Gastrocnemius medialis (tissue), 4 donors: Measurements from ENCODE around the gene PARN. TPM values are rescaled to one million over a fixed set of nuclear protein-coding genes. Genes with fewer than 3 reads are reported as not detected.

ENCODE experiments used
- ATAC-seq, 2 donors: fragments of 150-250 bp; one replicate each; pipeline ENCODE4 v1.9.1; 2016
- DNase-seq, 2 donors: peaks; one replicate each; pipeline ENCODE4 v3.0.0-alpha.2; 2019
- H3K27ac ChIP-seq, 4 donors: fragments of 200-600 bp; sonication (generic); 1 replicate in 1 of 4; 2 replicates in 3 of 4; pipeline ENCODE4 v1.5.1; 2016 to 2018; ENCODE audit warnings: mild to moderate bottlenecking in 2 of 4, moderate library complexity in 1 of 4
- H3K27me3 ChIP-seq, 3 donors: fragments of 200-600 bp; sonication (generic) in 2 of 3; 1 replicate in 1 of 3; 2 replicates in 2 of 3; pipeline versions ENCODE4 v1.5.1 to v1.6.0; 2016 to 2019; ENCODE audit warnings: mild to moderate bottlenecking in 1 of 3, moderate library complexity in 1 of 3
- H3K36me3 ChIP-seq, 2 donors: fragments of 200-600 bp; sonication (generic) in 1 of 2; one replicate each; pipeline ENCODE4 v1.5.1; 2017 to 2018
- H3K4me1 ChIP-seq, 2 donors: fragments of 200-600 bp; sonication (generic) in 1 of 2; one replicate each; pipeline ENCODE4 v1.5.1; 2016 to 2017; ENCODE audit warnings: mild to moderate bottlenecking in 2 of 2
- H3K4me3 ChIP-seq, 4 donors: fragments of 200-600 bp; sonication (generic) in 3 of 4; 1 replicate in 1 of 4; 2 replicates in 3 of 4; pipeline ENCODE4 v1.5.1; 2016 to 2019; ENCODE audit warnings: mild to moderate bottlenecking in 2 of 4
- H3K9me3 ChIP-seq, 3 donors: fragments of 200-600 bp; sonication (generic) in 2 of 3; 1 replicate in 1 of 3; 2 replicates in 2 of 3; pipeline ENCODE4 v1.5.1; 2016 to 2019
- CTCF ChIP-seq, 5 experiments: fragments of 450-650 bp in 3 of 5; fragments of 200-600 bp in 2 of 5; sonication (generic) in 2 of 5; IDR thresholded peaks in 4 of 5; conservative IDR thresholded peaks in 1 of 5; 1 replicate in 4 of 5; 2 replicates in 1 of 5; pipeline ENCODE4 v1.5.1; 2016 to 2019; ENCODE audit warnings: antibody characterized with exemption in 5 of 5, mild to moderate bottlenecking in 3 of 5, moderate library complexity in 3 of 5
- POLR2A ChIP-seq, 2 donors: fragments of 450-650 bp; IDR thresholded peaks; one replicate each; pipeline ENCODE4 v1.6.1; 2017; ENCODE audit warnings: antibody characterized with exemption in 2 of 2, mild to moderate bottlenecking in 2 of 2, moderate library complexity in 2 of 2
- in situ Hi-C, 4 donors: fragments of 200-750 bp; cut with MboI; loops; one replicate each; pipeline versions ENCODE4 v1.15.0 to v1.8.0; 2017; ENCODE audit warnings: low sequenced_read_pairs in 4 of 4
- intact Hi-C: fragments of 100-400 bp; cut with DNase I; formaldehyde crosslinking; loops from one replicate; pipeline ENCODE4 v1.15.1; 2023; ENCODE audit warnings: low total_unique reads
- total RNA-seq, 4 donors: library from RNA; depleted of rRNA; stranded (reverse); fragments of >200 nt; gene quantifications; one replicate each; pipeline versions ENCODE4 v1.1.0 to v1.2.3, GENCODE V29; 2016

PARN gene
- total RNA-seq, 4 donors from 2014 or later = 18.8 to 44.9 (median 31.2) TPM

- Histone ChIP-seq H3K4me1 (no peaks in the 10 kb centered on the region), H3K4me3 (no peak overlapping the region), H3K9me3 (no peaks in the 10 kb centered on the region), H3K27ac (no peak overlapping the region), H3K27me3 (no peaks in the 10 kb centered on the region), H3K36me3 (peaks cover 0 to 72% of the 10 kb centered on the region in 2 donors)
- intact Hi-C loops (no loop called here), in situ Hi-C loops (no loop called here)
- no peak for DNase-seq
- ATAC-seq = no peak
- TF ChIP-seq POLR2A (IDR thresholded peaks at IDR 0.05) (no peak), CTCF (IDR thresholded peaks at IDR 0.05 in 4 of 5, conservative IDR thresholded peaks at IDR 0.05 in 1 of 5) (no peak)
Observed at GRCh38 chr16:14616280-14616679, 13.8 kb downstream of the PARN start.

- Histone ChIP-seq H3K4me3 (no peak overlapping the region), H3K9me3 (no peaks in the 10 kb centered on the region), H3K27me3 (no peaks in the 10 kb centered on the region), H3K36me3 (peaks cover 0 to 76% of the 10 kb centered on the region in 2 donors), H3K27ac (no peak overlapping the region), H3K4me1 (no peaks in the 10 kb centered on the region)
- intact Hi-C loops = no loop called here
- in situ Hi-C loops = no loop called here
- TF ChIP-seq POLR2A (IDR thresholded peaks at IDR 0.05) = no peak
- no peak for TF ChIP-seq CTCF (IDR thresholded peaks at IDR 0.05 in 4 of 5, conservative IDR thresholded peaks at IDR 0.05 in 1 of 5)
- DNase-seq = no peak
- ATAC-seq = no peak
Observed at GRCh38 chr16:14613991-14614390, 16.1 kb downstream of the PARN start.

- Histone ChIP-seq H3K27me3 (no peaks in the 10 kb centered on the region), H3K36me3 (peaks cover 4 to 84% of the 10 kb centered on the region in 2 donors), H3K4me3 (no peak overlapping the region), H3K9me3 (no peaks in the 10 kb centered on the region), H3K4me1 (no peaks in the 10 kb centered on the region), H3K27ac (no peak overlapping the region)
- TF ChIP-seq CTCF (IDR thresholded peaks at IDR 0.05 in 4 of 5, conservative IDR thresholded peaks at IDR 0.05 in 1 of 5) = no peak
- TF ChIP-seq POLR2A (IDR thresholded peaks at IDR 0.05) = no peak
- in situ Hi-C loops (no loop called here), intact Hi-C loops (no loop called here)
- ATAC-seq = no peak
- no peak for DNase-seq
Observed at GRCh38 chr16:14611660-14612059, 18.4 kb downstream of the PARN start.

GRCh38 chr16:14609716-14610115 lies 20.3 kb downstream of the PARN start:
- no peaks in the 10 kb centered on the region for H3K27me3 ChIP-seq
- peaks cover 4 to 84% of the 10 kb centered on the region in 2 donors for H3K36me3 ChIP-seq
- TF ChIP-seq CTCF (IDR thresholded peaks at IDR 0.05 in 4 of 5, conservative IDR thresholded peaks at IDR 0.05 in 1 of 5) = no peak
- TF ChIP-seq POLR2A (IDR thresholded peaks at IDR 0.05) = no peak
- no peaks in the 10 kb centered on the region for H3K4me1 ChIP-seq
- H3K9me3 ChIP-seq = no peaks in the 10 kb centered on the region
- no peak overlapping the region for H3K4me3 ChIP-seq
- ATAC-seq (no peak), DNase-seq (no peak)
- in situ Hi-C loops (loop anchor here in 1 of 4 donors (10.0 kb wide), 1 partner anchor 685 kb away; the partner anchor contains the start of gene ERCC4), intact Hi-C loops (no loop called here)
- no peak overlapping the region for H3K27ac ChIP-seq

- no peak overlapping the region for H3K27ac ChIP-seq
- H3K36me3 ChIP-seq = peaks cover 4 to 87% of the 10 kb centered on the region in 2 donors
- in situ Hi-C loops = loop anchor here in 1 of 4 donors (10.0 kb wide), 1 partner anchor 684 kb away; the partner anchor contains the start of gene ERCC4
- H3K4me1 ChIP-seq = no peaks in the 10 kb centered on the region
- TF ChIP-seq CTCF (IDR thresholded peaks at IDR 0.05 in 4 of 5, conservative IDR thresholded peaks at IDR 0.05 in 1 of 5) = no peak
- TF ChIP-seq POLR2A (IDR thresholded peaks at IDR 0.05) = no peak
- H3K9me3 ChIP-seq = no peaks in the 10 kb centered on the region
- H3K4me3 ChIP-seq = no peak overlapping the region
- DNase-seq (no peak), ATAC-seq (no peak)
- H3K27me3 ChIP-seq = no peaks in the 10 kb centered on the region
- intact Hi-C loops = no loop called here
Observed at GRCh38 chr16:14608604-14609003, 21.5 kb downstream of the PARN start.
